Sigmoid colon (tissue), 4 donors: ENCODE measurements around the gene CRYGN.

Source experiments
- CTCF ChIP-seq, 4 experiments: fragments of 450-650 bp in 3 of 4; fragments of 200-600 bp in 1 of 4; IDR thresholded peaks; one replicate each; pipeline ENCODE4 v1.5.1; 2016 to 2019; ENCODE audit warnings: antibody characterized with exemption in 4 of 4, mild to moderate bottlenecking in 3 of 4, moderate library complexity in 2 of 4
- EP300 ChIP-seq, 4 donors: sonication (generic); formaldehyde crosslinking; IDR thresholded peaks; one replicate each; pipeline ENCODE4 v1.6.1; 2017; ENCODE audit warnings: antibody characterized with exemption in 4 of 4
- POLR2A ChIP-seq, 2 donors: fragments of 450-650 bp; IDR thresholded peaks; one replicate each; pipeline ENCODE4 v1.6.1; 2016; ENCODE audit warnings: antibody characterized with exemption in 2 of 2, mild to moderate bottlenecking in 2 of 2, moderate library complexity in 2 of 2
- POLR2AphosphoS5 ChIP-seq, 4 donors: sonication (generic); formaldehyde crosslinking; IDR thresholded peaks; one replicate each; pipeline ENCODE4 v1.6.1; 2017; ENCODE audit warnings: antibody characterized with exemption in 4 of 4

- no peak for TF ChIP-seq POLR2A (IDR thresholded peaks at IDR 0.05)
- TF ChIP-seq POLR2AphosphoS5 (IDR thresholded peaks at IDR 0.05): no peak
- no peak for TF ChIP-seq CTCF (IDR thresholded peaks at IDR 0.05)
- no peak for TF ChIP-seq EP300 (IDR thresholded peaks at IDR 0.05)
These were observed 31.5 kb downstream of the CRYGN start for GRCh38 chr7:151408498-151408838.
